HG03095 (cell line): ENCODE data around the gene STAP1.

Experiments
- ATAC-seq: cut with Tn5 transposase; IDR thresholded peaks from one replicate; pipeline ENCODE4 v1.9.1; 2021; ENCODE audit warnings: moderate library complexity; ENCODE audit not compliant: unreplicated experiment

The STAP1 gene

GRCh38 chr4:67555447-67555846, 3.1 kb upstream of the STAP1 start:
- no peak for ATAC-seq

- no peak for ATAC-seq
Observed at GRCh38 chr4:67556436-67556835, 2.1 kb upstream of the STAP1 start.

GRCh38 chr4:67565284-67565683, 6.8 kb downstream of the STAP1 start:
- ATAC-seq = no peak

- ATAC-seq = no peak
Observed at GRCh38 chr4:67566335-67566734, 7.8 kb downstream of the STAP1 start.

GRCh38 chr4:67568820-67569219, 10.3 kb downstream of the STAP1 start:
- no peak for ATAC-seq

- ATAC-seq = no peak
Observed at GRCh38 chr4:67570537-67570936, 12.0 kb downstream of the STAP1 start.

GRCh38 chr4:67571975-67572374, 13.4 kb downstream of the STAP1 start:
- no peak for ATAC-seq

GRCh38 chr4:67573193-67573592, 14.7 kb downstream of the STAP1 start:
- no peak for ATAC-seq

GRCh38 chr4:67575232-67576058, 16.9 kb downstream of the STAP1 start:
- peak; percentile 89 for ATAC-seq

- no peak for ATAC-seq
Observed at GRCh38 chr4:67576059-67576466, 17.5 kb downstream of the STAP1 start.

GRCh38 chr4:67576538-67576937, 18.0 kb downstream of the STAP1 start:
- peak; percentile 48 for ATAC-seq

- ATAC-seq = peak; percentile 18
Observed at GRCh38 chr4:67580577-67580976, 22.1 kb downstream of the STAP1 start.

- peak; percentile 49 for ATAC-seq
Observed at GRCh38 chr4:67581208-67581857, 22.8 kb downstream of the STAP1 start.

GRCh38 chr4:67581913-67582312, 23.4 kb downstream of the STAP1 start:
- ATAC-seq = no peak

GRCh38 chr4:67584496-67584895, 26.0 kb downstream of the STAP1 start:
- no peak for ATAC-seq

GRCh38 chr4:67587156-67587555, 28.6 kb downstream of the STAP1 start:
- ATAC-seq = no peak

GRCh38 chr4:67593741-67594175, 35.2 kb downstream of the STAP1 start:
- ATAC-seq = no peak

GRCh38 chr4:67603310-67604028, 44.9 kb downstream of the STAP1 start:
- no peak for ATAC-seq

- no peak for ATAC-seq
Observed at GRCh38 chr4:67604029-67604381, 45.5 kb downstream of the STAP1 start.

GRCh38 chr4:67604749-67605148, 46.2 kb downstream of the STAP1 start:
- ATAC-seq = no peak

GRCh38 chr4:67608027-67608426, 49.5 kb downstream of the STAP1 start:
- no peak for ATAC-seq

- no peak for ATAC-seq
Observed at GRCh38 chr4:67614186-67614585, 55.7 kb downstream of the STAP1 start.
